Kidney (tissue), 14 donors: ENCODE results near the gene CEP68. TPM values are rescaled to one million over a fixed set of nuclear protein-coding genes. Genes with fewer than 3 reads are reported as not detected.

Experiments used
- DNase-seq, 5 donors: peaks; one replicate each; pipeline ENCODE4 v3.0.0-alpha.2; 2013 to 2020
- FAIRE-seq: peaks from 2 replicates; lab custom pipeline; 2012; peaks lifted over from hg19 to GRCh38; lab: Jason Lieb, UNC
- H3K27ac ChIP-seq, 2 donors: one replicate each; pipeline ENCODE4 v1.7.0; 2013; ENCODE audit warnings: low read depth in 2 of 2, low read length in 2 of 2, inconsistent platforms in 1 of 2
- H3K27me3 ChIP-seq: one replicate; pipeline ENCODE4 v1.7.1; 2013; ENCODE audit warnings: low read length, inconsistent platforms; ENCODE audit not compliant: control insufficient read depth, insufficient read depth
- H3K36me3 ChIP-seq, 3 donors: one replicate each; pipeline versions ENCODE4 v1.7.0 to v1.7.1; 2013; ENCODE audit warnings: low read length in 3 of 3, control low read depth in 1 of 3, inconsistent platforms in 1 of 3; ENCODE audit not compliant: insufficient read depth in 3 of 3, control insufficient read depth in 2 of 3
- H3K4me1 ChIP-seq, 3 donors: one replicate each; pipeline versions ENCODE4 v1.7.0 to v1.7.1; 2013; ENCODE audit warnings: low read length in 3 of 3, inconsistent platforms in 1 of 3, low read depth in 1 of 3; ENCODE audit not compliant: control insufficient read depth in 2 of 3, insufficient read depth in 2 of 3
- H3K4me3 ChIP-seq, 3 donors: one replicate each; pipeline versions ENCODE4 v1.7.0 to v1.8.1; 2013; ENCODE audit warnings: low read length in 3 of 3, control low read depth in 1 of 3, inconsistent platforms in 1 of 3
- H3K9ac ChIP-seq, 3 donors: one replicate each; pipeline versions ENCODE4 v1.7.0 to v1.7.1; 2013; ENCODE audit warnings: low read length in 3 of 3, control low read depth in 1 of 3, inconsistent platforms in 1 of 3
- H3K9me3 ChIP-seq, 3 donors: one replicate each; pipeline versions ENCODE4 v1.7.0 to v1.7.1; 2013; ENCODE audit warnings: low read length in 3 of 3, control low read depth in 1 of 3, inconsistent platforms in 1 of 3; ENCODE audit not compliant: control insufficient read depth in 2 of 3, insufficient read depth in 1 of 3
- intact Hi-C: fragments of 100-400 bp; cut with DNase I; formaldehyde crosslinking; loops from one replicate; pipeline ENCODE4 v1.11.1; 2022
- polyA plus RNA-seq: library from polyadenylated mRNA; stranded (reverse); fragments of 350-450 nt; fragmentation: Illumina TruSeq; extraction: RNeasy Lipid Tissue Mini Kit (QIAGEN cat#74804); gene quantifications from one replicate; pipeline ENCODE4 v1.2.3, GENCODE V29; 2014; ENCODE audit warnings: low read depth, low replicate concordance; ENCODE audit not compliant: insufficient read depth
- total RNA-seq: library from RNA; stranded (reverse); fragmentation: NEBNext Ultra II Directional; extraction: Animal tissue kit (Norgen Biotek cat#: 25700); gene quantifications from one replicate; pipeline ENCODE4 v1.2.1, GENCODE V29; 2021
- TF ChIP-seq, protein P1 (sequence below): IDR thresholded peaks from 3 replicates; pipeline ENCODE4 v1.5.1; 2012; ENCODE audit warnings: mild to moderate bottlenecking, moderate library complexity, borderline replicate concordance; ENCODE audit not compliant: insufficient read depth; ENCODE audit errors: extremely low read depth
- donor health status: control.
- donor health status: control.
- donor health status: control.
- donor health status: control.
- donor health status: control.
- donor health status: DM: yes; HTN: yes; CAD: no.
- donor health status: Normal renal cell carcinoma (clear cell type).

The CEP68 gene
- total and polyA plus RNA-seq, 2 donors from 2014 or later, result 5.6 to 20.3 TPM

DNA sequence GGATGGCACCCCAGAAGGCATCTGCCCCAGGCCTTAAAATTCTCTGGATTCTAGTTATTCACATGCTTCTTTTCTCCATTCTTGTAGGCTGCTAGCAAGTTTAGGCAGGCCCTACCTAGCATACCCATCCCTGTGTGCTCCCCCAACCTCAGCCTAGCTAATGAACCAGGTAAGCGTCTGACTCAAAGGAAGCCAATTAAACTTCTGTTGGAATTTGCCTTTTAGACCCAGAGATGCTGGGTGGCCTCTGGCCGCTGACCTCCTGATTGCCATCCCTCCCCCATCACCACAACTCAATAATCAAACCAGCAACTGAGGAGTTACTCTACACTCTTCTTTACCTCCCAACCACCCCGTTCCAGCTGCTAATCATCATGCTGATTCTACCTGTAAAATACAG lies 19.0 kb upstream of the CEP68 start:
- TF ChIP-seq, protein P1, sequence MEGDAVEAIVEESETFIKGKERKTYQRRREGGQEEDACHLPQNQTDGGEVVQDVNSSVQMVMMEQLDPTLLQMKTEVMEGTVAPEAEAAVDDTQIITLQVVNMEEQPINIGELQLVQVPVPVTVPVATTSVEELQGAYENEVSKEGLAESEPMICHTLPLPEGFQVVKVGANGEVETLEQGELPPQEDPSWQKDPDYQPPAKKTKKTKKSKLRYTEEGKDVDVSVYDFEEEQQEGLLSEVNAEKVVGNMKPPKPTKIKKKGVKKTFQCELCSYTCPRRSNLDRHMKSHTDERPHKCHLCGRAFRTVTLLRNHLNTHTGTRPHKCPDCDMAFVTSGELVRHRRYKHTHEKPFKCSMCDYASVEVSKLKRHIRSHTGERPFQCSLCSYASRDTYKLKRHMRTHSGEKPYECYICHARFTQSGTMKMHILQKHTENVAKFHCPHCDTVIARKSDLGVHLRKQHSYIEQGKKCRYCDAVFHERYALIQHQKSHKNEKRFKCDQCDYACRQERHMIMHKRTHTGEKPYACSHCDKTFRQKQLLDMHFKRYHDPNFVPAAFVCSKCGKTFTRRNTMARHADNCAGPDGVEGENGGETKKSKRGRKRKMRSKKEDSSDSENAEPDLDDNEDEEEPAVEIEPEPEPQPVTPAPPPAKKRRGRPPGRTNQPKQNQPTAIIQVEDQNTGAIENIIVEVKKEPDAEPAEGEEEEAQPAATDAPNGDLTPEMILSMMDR, result no peak
- FAIRE-seq, result no peak
- intact Hi-C loops, result loop anchor here (5.0 kb wide), 1 partner anchor 115 kb away; no protein-coding TSS in a partner anchor

DNA sequence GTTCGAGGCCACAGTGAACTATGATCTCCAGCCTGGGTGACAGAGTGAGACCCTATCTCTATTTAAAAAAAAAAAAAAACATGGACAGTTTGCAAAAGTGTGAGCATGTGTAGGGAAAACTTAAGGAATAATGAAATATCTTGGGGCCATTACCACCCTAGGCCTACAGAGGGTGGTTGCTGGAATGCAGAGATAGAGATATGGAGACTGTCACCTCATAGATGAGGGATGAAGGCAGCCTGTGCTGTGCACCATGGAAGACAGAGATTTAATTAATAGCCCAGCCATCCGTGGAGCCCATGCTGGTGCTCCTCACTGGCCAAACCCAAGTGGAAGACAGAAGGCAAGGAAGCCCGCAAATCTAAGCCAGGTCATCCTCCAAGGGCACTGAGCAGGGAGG lies 16.6 kb upstream of the CEP68 start:
- FAIRE-seq (no peak), DNase-seq (no peak)
- Histone ChIP-seq H3K9ac (no peak overlapping the region), H3K36me3 (no peaks in the 10 kb centered on the region), H3K4me1 (peaks cover 0 to 12% (median 0%) of the 10 kb centered on the region in 3 donors), H3K4me3 (no peak overlapping the region), H3K27me3 (no peaks in the 10 kb centered on the region), H3K27ac (no peak overlapping the region), H3K9me3 (no peaks in the 10 kb centered on the region)
- intact Hi-C loops, result loop anchor here (5.0 kb wide), 1 partner anchor 117 kb away; no protein-coding TSS in a partner anchor
- TF ChIP-seq, protein P1, result no peak

More for the DNA sequence above, 19.0 kb upstream of the CEP68 start:
- DNase-seq, result no peak
- Histone ChIP-seq H3K9me3 (no peaks in the 10 kb centered on the region), H3K4me3 (no peak overlapping the region), H3K4me1 (peaks cover 0 to 12% (median 0%) of the 10 kb centered on the region in 3 donors), H3K27me3 (no peaks in the 10 kb centered on the region), H3K27ac (no peak overlapping the region), H3K9ac (no peak overlapping the region), H3K36me3 (no peaks in the 10 kb centered on the region)

DNA sequence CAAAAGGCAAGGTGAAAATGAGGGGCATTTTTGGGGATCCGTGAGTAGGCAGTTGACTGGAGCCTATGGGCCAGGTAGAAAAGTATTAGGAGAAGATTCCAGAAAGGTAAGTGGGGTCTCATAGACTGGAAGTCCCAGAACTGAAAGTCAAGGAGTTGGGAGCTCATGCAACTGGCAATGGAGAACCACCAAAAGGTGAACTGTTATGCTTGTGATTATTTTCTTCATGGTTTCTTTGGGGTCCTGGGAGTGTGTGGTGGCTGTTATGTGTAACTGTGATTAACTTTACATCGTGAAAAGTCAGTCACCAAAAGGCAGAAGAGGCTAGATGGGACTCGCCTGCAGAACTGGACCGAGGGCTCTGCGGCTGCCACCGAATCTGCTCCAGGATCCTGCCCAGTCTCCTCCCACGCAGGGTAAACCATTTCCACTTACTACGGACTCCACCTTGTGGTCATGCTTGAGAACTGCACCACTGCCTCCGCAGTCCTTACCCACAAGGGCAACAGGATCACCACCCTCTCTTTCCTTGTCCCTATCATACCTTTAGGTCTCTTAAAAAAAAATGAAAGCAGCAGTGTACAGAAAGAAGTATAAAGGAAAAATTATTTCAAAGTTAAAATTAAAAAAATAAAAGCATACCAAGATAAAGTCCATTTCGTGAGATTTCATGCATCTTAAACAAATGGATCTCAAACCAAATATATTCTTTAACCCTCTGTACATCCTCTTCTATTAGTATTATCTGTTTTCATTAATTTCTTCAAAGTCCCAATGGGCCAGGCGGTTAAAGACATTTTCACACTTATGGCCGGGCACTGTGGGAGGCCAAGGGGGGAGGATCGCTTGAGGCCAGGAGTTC lies 15.6 kb upstream of the CEP68 start:
- H3K27ac ChIP-seq, result no peak overlapping the region
- peaks cover 0 to 5% (median 0%) of the 10 kb centered on the region in 3 donors for H3K4me1 ChIP-seq
- H3K9me3 ChIP-seq, result no peaks in the 10 kb centered on the region
- H3K4me3 ChIP-seq, result peak overlapping the region; percentile 4 to 64 (median 47)
- intact Hi-C loops, result no loop called here
- H3K27me3 ChIP-seq, result no peaks in the 10 kb centered on the region
- TF ChIP-seq, protein P1, result peak; percentile 99
- no peak overlapping the region for H3K9ac ChIP-seq
- FAIRE-seq (peak; percentile 11), DNase-seq (peak; percentile 80 to 90 (median 86))
- H3K36me3 ChIP-seq, result no peaks in the 10 kb centered on the region
